Gastrocnemius medialis (tissue), 4 donors: Measurements from ENCODE around the gene MAST4. TPM values are rescaled to one million over a fixed set of nuclear protein-coding genes. Genes with fewer than 3 reads are reported as not detected.

Experiments
- ATAC-seq, 2 donors: fragments of 150-250 bp; one replicate each; pipeline ENCODE4 v1.9.1; 2016
- DNase-seq, 2 donors: peaks; one replicate each; pipeline ENCODE4 v3.0.0-alpha.2; 2019
- H3K27ac ChIP-seq, 4 donors: fragments of 200-600 bp; sonication (generic); 1 replicate in 1 of 4; 2 replicates in 3 of 4; pipeline ENCODE4 v1.5.1; 2016 to 2018; ENCODE audit warnings: mild to moderate bottlenecking in 2 of 4, moderate library complexity in 1 of 4
- H3K27me3 ChIP-seq, 3 donors: fragments of 200-600 bp; sonication (generic) in 2 of 3; 1 replicate in 1 of 3; 2 replicates in 2 of 3; pipeline versions ENCODE4 v1.5.1 to v1.6.0; 2016 to 2019; ENCODE audit warnings: mild to moderate bottlenecking in 1 of 3, moderate library complexity in 1 of 3
- H3K36me3 ChIP-seq, 2 donors: fragments of 200-600 bp; sonication (generic) in 1 of 2; one replicate each; pipeline ENCODE4 v1.5.1; 2017 to 2018
- H3K4me1 ChIP-seq, 2 donors: fragments of 200-600 bp; sonication (generic) in 1 of 2; one replicate each; pipeline ENCODE4 v1.5.1; 2016 to 2017; ENCODE audit warnings: mild to moderate bottlenecking in 2 of 2
- H3K4me3 ChIP-seq, 4 donors: fragments of 200-600 bp; sonication (generic) in 3 of 4; 1 replicate in 1 of 4; 2 replicates in 3 of 4; pipeline ENCODE4 v1.5.1; 2016 to 2019; ENCODE audit warnings: mild to moderate bottlenecking in 2 of 4
- H3K9me3 ChIP-seq, 3 donors: fragments of 200-600 bp; sonication (generic) in 2 of 3; 1 replicate in 1 of 3; 2 replicates in 2 of 3; pipeline ENCODE4 v1.5.1; 2016 to 2019
- POLR2A ChIP-seq, 2 donors: fragments of 450-650 bp; IDR thresholded peaks; one replicate each; pipeline ENCODE4 v1.6.1; 2017; ENCODE audit warnings: antibody characterized with exemption in 2 of 2, mild to moderate bottlenecking in 2 of 2, moderate library complexity in 2 of 2
- in situ Hi-C, 4 donors: fragments of 200-750 bp; cut with MboI; loops; one replicate each; pipeline versions ENCODE4 v1.15.0 to v1.8.0; 2017; ENCODE audit warnings: low sequenced_read_pairs in 4 of 4
- intact Hi-C: fragments of 100-400 bp; cut with DNase I; formaldehyde crosslinking; loops from one replicate; pipeline ENCODE4 v1.15.1; 2023; ENCODE audit warnings: low total_unique reads
- total RNA-seq, 4 donors: library from RNA; depleted of rRNA; stranded (reverse); fragments of >200 nt; gene quantifications; one replicate each; pipeline versions ENCODE4 v1.1.0 to v1.2.3, GENCODE V29; 2016
- TF ChIP-seq, protein P1 (sequence below), 5 experiments: fragments of 450-650 bp in 3 of 5; fragments of 200-600 bp in 2 of 5; sonication (generic) in 2 of 5; IDR thresholded peaks in 4 of 5; conservative IDR thresholded peaks in 1 of 5; 1 replicate in 4 of 5; 2 replicates in 1 of 5; pipeline ENCODE4 v1.5.1; 2016 to 2019; ENCODE audit warnings: antibody characterized with exemption in 5 of 5, mild to moderate bottlenecking in 3 of 5, moderate library complexity in 3 of 5

MAST4 gene
- total RNA-seq, 4 donors from 2014 or later, result 24.1 to 42.0 (median 38.5) TPM

DNA sequence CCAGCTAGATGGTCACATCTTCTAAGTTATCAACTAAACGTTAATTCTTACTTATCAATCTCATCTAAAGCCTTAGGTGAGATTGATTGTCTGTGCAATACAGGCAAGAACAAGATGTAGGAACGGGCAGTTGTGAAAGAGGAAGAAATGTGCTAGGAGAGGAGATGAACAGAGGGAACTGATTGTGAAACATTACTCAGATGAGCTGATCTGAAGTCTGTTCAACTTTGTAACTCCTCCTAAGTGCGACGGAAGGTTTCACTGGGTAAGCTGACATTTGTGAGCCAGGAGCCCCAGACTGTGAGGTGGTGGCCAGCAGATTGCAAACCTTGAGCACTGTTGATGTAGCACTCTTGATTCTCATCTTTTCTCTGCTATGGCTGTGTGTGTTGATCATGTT is 396.4 kb downstream of the MAST4 start:
- Histone ChIP-seq H3K4me3 (no peak overlapping the region), H3K36me3 (no peaks in the 10 kb centered on the region), H3K27ac (peak overlapping the region; percentile 6 to 68 (median 38)), H3K27me3 (no peaks in the 10 kb centered on the region), H3K4me1 (peaks cover 0 to 7% of the 10 kb centered on the region in 2 donors), H3K9me3 (no peaks in the 10 kb centered on the region)
- in situ Hi-C loops (loop anchor here in 1 of 4 donors (25.0 kb wide), 1 partner anchor 120 kb away; no protein-coding TSS in a partner anchor), intact Hi-C loops (loop anchor here (1.0 kb wide), 1 partner anchor 102 kb away; no protein-coding TSS in a partner anchor)
- DNase-seq (peak; percentile 20 to 27), ATAC-seq (peak; percentile 76 to 88)
- TF ChIP-seq, protein P1, sequence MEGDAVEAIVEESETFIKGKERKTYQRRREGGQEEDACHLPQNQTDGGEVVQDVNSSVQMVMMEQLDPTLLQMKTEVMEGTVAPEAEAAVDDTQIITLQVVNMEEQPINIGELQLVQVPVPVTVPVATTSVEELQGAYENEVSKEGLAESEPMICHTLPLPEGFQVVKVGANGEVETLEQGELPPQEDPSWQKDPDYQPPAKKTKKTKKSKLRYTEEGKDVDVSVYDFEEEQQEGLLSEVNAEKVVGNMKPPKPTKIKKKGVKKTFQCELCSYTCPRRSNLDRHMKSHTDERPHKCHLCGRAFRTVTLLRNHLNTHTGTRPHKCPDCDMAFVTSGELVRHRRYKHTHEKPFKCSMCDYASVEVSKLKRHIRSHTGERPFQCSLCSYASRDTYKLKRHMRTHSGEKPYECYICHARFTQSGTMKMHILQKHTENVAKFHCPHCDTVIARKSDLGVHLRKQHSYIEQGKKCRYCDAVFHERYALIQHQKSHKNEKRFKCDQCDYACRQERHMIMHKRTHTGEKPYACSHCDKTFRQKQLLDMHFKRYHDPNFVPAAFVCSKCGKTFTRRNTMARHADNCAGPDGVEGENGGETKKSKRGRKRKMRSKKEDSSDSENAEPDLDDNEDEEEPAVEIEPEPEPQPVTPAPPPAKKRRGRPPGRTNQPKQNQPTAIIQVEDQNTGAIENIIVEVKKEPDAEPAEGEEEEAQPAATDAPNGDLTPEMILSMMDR (IDR thresholded peaks at IDR 0.05 in 4 of 5, conservative IDR thresholded peaks at IDR 0.05 in 1 of 5), result no peak
- TF ChIP-seq POLR2A (IDR thresholded peaks at IDR 0.05), result no peak

DNA sequence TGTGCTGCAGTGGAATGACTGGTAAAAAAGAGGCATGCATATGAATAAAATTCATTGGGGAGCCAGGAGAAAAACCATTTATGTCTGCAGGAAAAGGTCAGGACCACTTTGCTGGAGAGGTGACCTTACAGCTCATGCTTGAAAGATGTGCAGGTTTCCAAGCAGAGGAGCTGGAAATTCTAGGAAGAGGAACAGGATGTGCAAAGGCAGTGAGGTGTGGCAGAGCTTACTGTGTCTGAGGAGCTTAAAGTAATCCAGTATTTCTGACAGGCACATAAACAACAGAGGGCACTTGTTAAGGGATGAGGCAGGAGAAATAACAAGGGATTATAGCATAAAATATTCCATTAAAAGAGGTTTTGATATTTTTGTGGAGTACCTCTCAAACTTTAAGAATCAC is 397.3 kb downstream of the MAST4 start:
- Histone ChIP-seq H3K27ac (no peak overlapping the region), H3K36me3 (no peaks in the 10 kb centered on the region), H3K4me3 (no peak overlapping the region), H3K4me1 (peaks cover 0 to 7% of the 10 kb centered on the region in 2 donors), H3K9me3 (no peaks in the 10 kb centered on the region), H3K27me3 (no peaks in the 10 kb centered on the region)
- in situ Hi-C loops (loop anchor here in 1 of 4 donors (25.0 kb wide), 1 partner anchor 119 kb away; no protein-coding TSS in a partner anchor), intact Hi-C loops (no loop called here)
- ATAC-seq (peak; percentile 40 to 63), DNase-seq (no peak)
- TF ChIP-seq, protein P1 (IDR thresholded peaks at IDR 0.05 in 4 of 5, conservative IDR thresholded peaks at IDR 0.05 in 1 of 5), result no peak
- TF ChIP-seq POLR2A (IDR thresholded peaks at IDR 0.05), result no peak

DNA sequence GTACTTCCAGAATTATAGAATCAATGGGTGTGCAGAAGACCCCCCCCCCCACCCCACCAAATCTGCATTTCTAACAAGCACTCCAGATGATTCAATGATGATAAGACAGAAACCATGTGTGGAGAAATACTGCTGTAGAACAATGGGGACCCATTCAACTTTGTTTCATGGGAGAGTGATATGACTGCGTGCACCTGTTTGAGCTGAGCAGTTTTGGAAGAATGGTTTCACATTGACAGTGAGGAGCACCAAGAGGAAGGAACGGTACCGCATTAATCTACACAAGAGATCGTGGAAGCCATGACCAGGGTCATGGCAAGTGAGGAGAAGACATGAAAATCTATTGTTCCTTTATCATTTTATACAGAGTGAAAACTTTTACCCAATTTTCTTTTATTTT is 397.7 kb downstream of the MAST4 start:
- Histone ChIP-seq H3K4me1 (peaks cover 0 to 7% of the 10 kb centered on the region in 2 donors), H3K36me3 (no peaks in the 10 kb centered on the region), H3K27ac (no peak overlapping the region), H3K27me3 (no peaks in the 10 kb centered on the region), H3K9me3 (no peaks in the 10 kb centered on the region), H3K4me3 (no peak overlapping the region)
- no peak for DNase-seq
- in situ Hi-C loops (loop anchor here in 1 of 4 donors (25.0 kb wide), 1 partner anchor 118 kb away; no protein-coding TSS in a partner anchor), intact Hi-C loops (no loop called here)
- no peak for ATAC-seq
- TF ChIP-seq POLR2A (IDR thresholded peaks at IDR 0.05), result no peak
- TF ChIP-seq, protein P1 (IDR thresholded peaks at IDR 0.05 in 4 of 5, conservative IDR thresholded peaks at IDR 0.05 in 1 of 5), result no peak

DNA sequence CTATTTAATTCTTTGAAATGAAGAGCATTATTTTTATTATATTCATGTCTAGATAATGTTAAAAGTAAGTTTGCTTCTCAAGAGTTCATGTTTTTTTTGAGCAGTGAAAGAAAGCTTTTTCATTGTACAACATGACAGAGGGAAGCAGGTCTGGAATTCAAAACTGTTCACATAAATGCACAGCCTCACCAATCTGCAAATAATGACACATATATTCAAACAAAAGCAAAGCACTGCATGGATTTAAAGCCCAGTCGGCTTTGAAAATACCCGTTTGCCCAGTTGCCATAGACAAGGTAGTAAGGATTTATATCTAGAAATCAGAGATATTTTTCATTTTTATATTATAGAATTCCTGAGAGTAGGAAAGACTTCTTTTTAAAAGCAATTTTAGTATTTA is 398.6 kb downstream of the MAST4 start:
- in situ Hi-C loops, result loop anchor here in 1 of 4 donors (25.0 kb wide), 1 partner anchor 118 kb away; no protein-coding TSS in a partner anchor
- H3K4me3 ChIP-seq, result no peak overlapping the region
- H3K27me3 ChIP-seq, result no peaks in the 10 kb centered on the region
- no peak for ATAC-seq
- no peak overlapping the region for H3K27ac ChIP-seq
- H3K4me1 ChIP-seq, result peaks cover 0 to 7% of the 10 kb centered on the region in 2 donors
- TF ChIP-seq, protein P1 (IDR thresholded peaks at IDR 0.05 in 4 of 5, conservative IDR thresholded peaks at IDR 0.05 in 1 of 5), result no peak
- H3K9me3 ChIP-seq, result no peaks in the 10 kb centered on the region
- no peaks in the 10 kb centered on the region for H3K36me3 ChIP-seq
- no peak for DNase-seq
- intact Hi-C loops, result no loop called here
